ENCODE results near the gene GUF1. TPM values are rescaled to one million over a fixed set of nuclear protein-coding genes. Genes with fewer than 3 reads are reported as not detected.

Gene GUF1
- total RNA-seq, 1 donor from 2014 or later, result 26.5 TPM

DNA sequence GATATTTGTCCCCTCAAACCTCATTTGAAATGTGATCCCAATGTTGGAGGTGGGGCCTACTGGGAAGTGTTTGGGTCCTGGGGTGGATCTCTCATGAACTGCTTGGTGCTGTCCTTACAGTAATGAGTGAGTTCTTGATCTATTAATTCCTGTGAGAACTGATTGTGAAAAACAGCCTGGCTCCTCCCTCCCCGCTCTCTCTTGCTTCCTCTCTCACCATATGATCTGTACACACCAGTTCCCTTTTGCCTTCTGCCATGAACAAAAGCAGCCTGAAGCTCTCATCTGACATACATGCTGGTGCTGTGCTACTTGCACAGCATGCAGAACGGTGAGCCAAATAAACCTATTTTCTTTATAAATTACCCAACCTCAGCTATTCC lies 15.6 kb upstream of the GUF1 start:
- Mint-ChIP-seq H3K4me1 (no peaks in the 10 kb centered on the region), H3K4me3 (no peak overlapping the region), H3K27ac (no peak overlapping the region), H3K36me3 (no peaks in the 10 kb centered on the region), H3K9me3 (no peaks in the 10 kb centered on the region), H3K27me3 (ENCODE audit: low read depth) (peaks cover 5% of the 10 kb centered on the region)
- TF ChIP-seq, protein P1, sequence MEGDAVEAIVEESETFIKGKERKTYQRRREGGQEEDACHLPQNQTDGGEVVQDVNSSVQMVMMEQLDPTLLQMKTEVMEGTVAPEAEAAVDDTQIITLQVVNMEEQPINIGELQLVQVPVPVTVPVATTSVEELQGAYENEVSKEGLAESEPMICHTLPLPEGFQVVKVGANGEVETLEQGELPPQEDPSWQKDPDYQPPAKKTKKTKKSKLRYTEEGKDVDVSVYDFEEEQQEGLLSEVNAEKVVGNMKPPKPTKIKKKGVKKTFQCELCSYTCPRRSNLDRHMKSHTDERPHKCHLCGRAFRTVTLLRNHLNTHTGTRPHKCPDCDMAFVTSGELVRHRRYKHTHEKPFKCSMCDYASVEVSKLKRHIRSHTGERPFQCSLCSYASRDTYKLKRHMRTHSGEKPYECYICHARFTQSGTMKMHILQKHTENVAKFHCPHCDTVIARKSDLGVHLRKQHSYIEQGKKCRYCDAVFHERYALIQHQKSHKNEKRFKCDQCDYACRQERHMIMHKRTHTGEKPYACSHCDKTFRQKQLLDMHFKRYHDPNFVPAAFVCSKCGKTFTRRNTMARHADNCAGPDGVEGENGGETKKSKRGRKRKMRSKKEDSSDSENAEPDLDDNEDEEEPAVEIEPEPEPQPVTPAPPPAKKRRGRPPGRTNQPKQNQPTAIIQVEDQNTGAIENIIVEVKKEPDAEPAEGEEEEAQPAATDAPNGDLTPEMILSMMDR (IDR thresholded peaks at IDR 0.05; ENCODE audit: unreplicated experiment), result no peak
- no peak for DNase-seq (ENCODE audit: low spot score in 2 of 2, unreplicated experiment in 2 of 2)

DNA sequence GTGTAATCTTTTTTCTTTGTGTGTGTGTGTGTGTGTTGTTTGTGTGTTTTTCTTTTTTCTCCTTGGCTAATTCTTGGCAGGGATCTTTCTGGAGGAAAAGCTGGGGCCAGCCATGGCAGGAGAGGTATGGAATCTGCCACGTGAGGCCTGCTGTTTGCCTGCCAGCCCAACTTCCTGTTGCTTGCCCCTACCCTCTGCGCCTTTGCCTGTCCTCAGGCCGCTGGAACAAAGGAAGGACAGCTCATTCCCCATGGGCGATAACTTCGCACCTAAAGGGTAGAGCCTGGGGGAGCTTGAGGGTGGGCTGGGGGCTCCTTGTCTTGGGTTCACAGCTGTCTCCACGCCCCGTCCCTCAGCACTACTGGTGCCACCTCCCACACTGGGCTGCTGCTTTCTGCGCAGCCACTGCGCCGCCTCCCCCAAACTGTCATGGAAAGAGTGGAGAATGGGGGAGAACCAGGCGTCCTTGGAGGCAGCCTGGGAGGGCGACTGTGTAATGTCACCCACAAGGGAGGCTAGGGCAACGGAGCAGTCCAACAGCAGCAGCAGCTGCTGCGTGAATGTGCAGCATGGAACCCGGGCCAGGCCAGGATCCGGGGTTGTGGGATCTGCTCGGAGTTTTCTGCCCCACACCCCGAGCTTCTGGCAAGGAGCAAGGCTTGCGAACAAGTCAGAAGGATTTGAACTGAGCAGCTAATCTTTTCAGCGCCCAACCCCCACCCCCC lies 14.5 kb upstream of the GUF1 start:
- DNase-seq (ENCODE audit: low spot score in 2 of 2, unreplicated experiment in 2 of 2), result no peak
- Mint-ChIP-seq H3K4me1 (no peaks in the 10 kb centered on the region), H3K9me3 (no peaks in the 10 kb centered on the region), H3K36me3 (no peaks in the 10 kb centered on the region), H3K27ac (no peak overlapping the region), H3K27me3 (ENCODE audit: low read depth) (peaks cover 9% of the 10 kb centered on the region), H3K4me3 (no peak overlapping the region)
- TF ChIP-seq, protein P1 (IDR thresholded peaks at IDR 0.05; ENCODE audit: unreplicated experiment), result no peak

DNA sequence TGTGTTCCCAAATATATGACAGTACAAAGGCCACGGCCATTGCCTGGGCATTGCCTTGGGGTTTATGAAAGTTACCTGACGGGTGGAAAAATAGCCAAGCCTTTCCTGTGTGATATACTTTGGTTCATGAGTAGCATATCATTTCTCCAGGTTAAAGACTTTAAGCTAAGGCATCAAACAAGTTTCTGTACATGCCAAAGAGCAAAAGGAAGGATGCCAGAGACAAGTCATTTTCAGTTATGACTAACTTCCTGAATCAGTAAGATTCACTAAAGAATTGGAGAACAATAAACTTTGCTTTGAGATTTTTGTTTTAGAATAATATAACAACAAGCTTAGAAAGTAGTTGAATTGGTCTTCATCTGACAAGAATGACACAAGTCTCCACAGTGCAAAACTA lies 9.7 kb upstream of the GUF1 start:
- TF ChIP-seq, protein P1 (IDR thresholded peaks at IDR 0.05; ENCODE audit: unreplicated experiment), result no peak
- H3K36me3 Mint-ChIP-seq, result no peaks in the 10 kb centered on the region
- H3K27me3 Mint-ChIP-seq (ENCODE audit: low read depth), result peaks cover 40% of the 10 kb centered on the region
- H3K4me3 Mint-ChIP-seq, result no peak overlapping the region
- no peak for DNase-seq (ENCODE audit: low spot score in 2 of 2, unreplicated experiment in 2 of 2)
- no peak overlapping the region for H3K27ac Mint-ChIP-seq
- no peaks in the 10 kb centered on the region for H3K9me3 Mint-ChIP-seq
- H3K4me1 Mint-ChIP-seq, result no peaks in the 10 kb centered on the region

DNA sequence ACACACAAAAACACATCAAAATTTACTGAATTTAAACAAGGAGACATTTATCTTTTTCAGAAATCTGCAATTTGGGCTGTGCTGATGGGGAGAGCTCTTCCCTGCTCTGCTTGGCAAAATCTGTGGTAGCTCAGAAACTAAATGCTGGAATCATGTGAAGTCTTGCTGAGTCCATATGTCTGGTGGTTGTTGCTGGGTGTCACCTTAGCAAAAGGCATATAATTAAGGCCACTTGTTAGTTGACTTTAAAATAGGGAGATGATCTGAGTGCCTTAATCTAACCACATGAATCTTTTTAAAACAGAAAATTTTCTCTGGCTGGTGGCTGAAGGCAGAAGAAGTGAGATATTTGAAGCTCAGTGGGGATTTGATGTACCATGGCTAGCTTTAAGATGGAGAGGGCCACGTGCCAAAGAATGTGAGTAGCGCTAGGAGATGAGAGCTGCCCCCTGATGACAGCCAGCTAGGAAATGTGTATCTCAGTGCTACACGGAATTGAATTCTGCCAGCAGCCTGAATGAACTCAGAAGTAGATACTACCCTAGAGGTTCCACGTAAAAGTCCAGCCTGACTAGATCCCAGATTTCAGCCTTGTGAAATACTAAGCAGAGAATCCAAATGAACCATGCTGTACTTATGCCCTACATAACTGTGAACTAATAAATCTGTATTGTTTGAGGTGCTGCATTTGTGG lies 7.6 kb upstream of the GUF1 start:
- no peaks in the 10 kb centered on the region for H3K36me3 Mint-ChIP-seq

DNA sequence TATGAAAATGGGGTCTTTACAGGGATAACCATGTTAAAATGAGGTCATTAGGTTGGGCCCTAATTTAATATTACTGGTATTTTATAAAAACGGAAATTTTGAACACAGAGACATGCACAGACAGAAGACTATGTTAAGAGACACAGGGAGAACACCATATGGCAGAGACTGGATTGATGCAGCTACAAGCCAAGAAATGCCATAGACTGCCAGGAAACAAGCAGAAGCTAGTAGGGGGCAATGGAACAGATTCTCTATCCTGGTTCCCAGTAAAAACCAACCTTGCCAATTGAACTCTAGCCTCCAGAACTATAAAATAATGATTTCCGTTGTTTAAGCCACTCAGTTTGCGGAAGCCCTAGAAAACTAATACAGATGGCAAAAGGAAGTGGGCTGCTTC lies 6.6 kb upstream of the GUF1 start:
- TF ChIP-seq, protein P1 (IDR thresholded peaks at IDR 0.05; ENCODE audit: unreplicated experiment), result no peak
- Mint-ChIP-seq H3K27ac (no peak overlapping the region), H3K36me3 (no peaks in the 10 kb centered on the region), H3K4me3 (no peak overlapping the region), H3K9me3 (no peaks in the 10 kb centered on the region), H3K27me3 (ENCODE audit: low read depth) (peaks cover 43% of the 10 kb centered on the region), H3K4me1 (no peaks in the 10 kb centered on the region)
- no peak for DNase-seq (ENCODE audit: low spot score in 2 of 2, unreplicated experiment in 2 of 2)

More for the DNA sequence above, 7.6 kb upstream of the GUF1 start:
- TF ChIP-seq, protein P1 (IDR thresholded peaks at IDR 0.05; ENCODE audit: unreplicated experiment), result no peak
- Mint-ChIP-seq H3K4me1 (no peaks in the 10 kb centered on the region), H3K27me3 (ENCODE audit: low read depth) (peaks cover 43% of the 10 kb centered on the region), H3K9me3 (no peaks in the 10 kb centered on the region), H3K27ac (no peak overlapping the region), H3K4me3 (no peak overlapping the region)
- DNase-seq (ENCODE audit: low spot score in 2 of 2, unreplicated experiment in 2 of 2), result no peak
